ENCODE measurements around the gene DOCK10. TPM values are rescaled to one million over a fixed set of nuclear protein-coding genes. Genes with fewer than 3 reads are reported as not detected.

Gene DOCK10
- total RNA-seq, 1 experiment from 2014 or later: 28.9 TPM

- no peaks in the 10 kb centered on the region for H3K27me3 ChIP-seq (ENCODE audit: insufficient read depth, low read depth)
- DNase-seq: no peak
- ChIA-PET POLR2A (ENCODE audit: unreplicated experiment) (no interaction called here), CTCF (no interaction called here)
- H3K4me1 ChIP-seq (replicated peaks; ENCODE audit: insufficient read depth): no peaks in the 10 kb centered on the region
- H3K9me2 ChIP-seq (ENCODE audit: insufficient read depth): no peaks in the 10 kb centered on the region
- H3K79me2 ChIP-seq (ENCODE audit: low read depth): no peaks in the 10 kb centered on the region
- H3K4me3 ChIP-seq: no peak overlapping the region
- H3K4me2 ChIP-seq: no peak overlapping the region
- TF ChIP-seq CTCF (conservative IDR thresholded peaks at IDR 0.05) (no peak), EZH2 (IDR thresholded peaks at IDR 0.05; ENCODE audit: low read depth) (no peak)
- H3K36me3 ChIP-seq (ENCODE audit: low read depth): no peaks in the 10 kb centered on the region
- no peaks in the 10 kb centered on the region for H3K9me3 ChIP-seq (ENCODE audit: insufficient read depth, low read depth)
- H4K20me1 ChIP-seq (ENCODE audit: insufficient read depth): no peaks in the 10 kb centered on the region
- no peaks in the 10 kb centered on the region for H3F3A ChIP-seq (ENCODE audit: insufficient read depth, low read depth)
- BruUV-seq (replicated peaks): no TSS peak
- H2AFZ ChIP-seq: no peak overlapping the region
- intact Hi-C loops (cut with micrococcal nuclease; ENCODE audit: unreplicated experiment): loop anchor here (5.0 kb wide), 1 partner anchor 487 kb away; no protein-coding TSS in a partner anchor
- H3K27ac ChIP-seq: no peak overlapping the region
Observed at GRCh38 chr2:224774735-224775134, 267.5 kb downstream of the DOCK10 start.

GRCh38 chr2:224772494-224772893 is 269.8 kb downstream of the DOCK10 start:
- H2AFZ ChIP-seq: no peak overlapping the region
- H3K79me2 ChIP-seq (ENCODE audit: low read depth): no peaks in the 10 kb centered on the region
- H3K4me2 ChIP-seq: no peak overlapping the region
- ChIA-PET CTCF (no interaction called here), POLR2A (ENCODE audit: unreplicated experiment) (no interaction called here)
- no peak overlapping the region for H3K4me3 ChIP-seq
- H3K4me1 ChIP-seq (replicated peaks; ENCODE audit: insufficient read depth): no peaks in the 10 kb centered on the region
- BruUV-seq (replicated peaks): no TSS peak
- no peaks in the 10 kb centered on the region for H3K27me3 ChIP-seq (ENCODE audit: insufficient read depth, low read depth)
- no peaks in the 10 kb centered on the region for H3F3A ChIP-seq (ENCODE audit: insufficient read depth, low read depth)
- intact Hi-C loops (cut with micrococcal nuclease; ENCODE audit: unreplicated experiment): no loop called here
- no peaks in the 10 kb centered on the region for H4K20me1 ChIP-seq (ENCODE audit: insufficient read depth)
- DNase-seq: no peak
- no peaks in the 10 kb centered on the region for H3K9me3 ChIP-seq (ENCODE audit: insufficient read depth, low read depth)
- TF ChIP-seq CTCF (conservative IDR thresholded peaks at IDR 0.05): no peak
- no peak for TF ChIP-seq EZH2 (IDR thresholded peaks at IDR 0.05; ENCODE audit: low read depth)
- no peaks in the 10 kb centered on the region for H3K36me3 ChIP-seq (ENCODE audit: low read depth)
- no peaks in the 10 kb centered on the region for H3K9me2 ChIP-seq (ENCODE audit: insufficient read depth)
- no peak overlapping the region for H3K27ac ChIP-seq

- BruUV-seq (replicated peaks): no TSS peak
- no peaks in the 10 kb centered on the region for H3K9me2 ChIP-seq (ENCODE audit: insufficient read depth)
- no peaks in the 10 kb centered on the region for H3K4me1 ChIP-seq (replicated peaks; ENCODE audit: insufficient read depth)
- TF ChIP-seq EZH2 (IDR thresholded peaks at IDR 0.05; ENCODE audit: low read depth) (no peak), CTCF (conservative IDR thresholded peaks at IDR 0.05) (no peak)
- no peaks in the 10 kb centered on the region for H3F3A ChIP-seq (ENCODE audit: insufficient read depth, low read depth)
- H3K36me3 ChIP-seq (ENCODE audit: low read depth): no peaks in the 10 kb centered on the region
- no peaks in the 10 kb centered on the region for H3K79me2 ChIP-seq (ENCODE audit: low read depth)
- H4K20me1 ChIP-seq (ENCODE audit: insufficient read depth): no peaks in the 10 kb centered on the region
- H2AFZ ChIP-seq: no peak overlapping the region
- intact Hi-C loops (cut with micrococcal nuclease; ENCODE audit: unreplicated experiment): no loop called here
- POLR2A ChIA-PET (ENCODE audit: unreplicated experiment): no interaction called here
- no peak overlapping the region for H3K27ac ChIP-seq
- no peak for DNase-seq
- H3K4me2 ChIP-seq: no peak overlapping the region
- no peak overlapping the region for H3K4me3 ChIP-seq
- CTCF ChIA-PET: no interaction called here
- no peaks in the 10 kb centered on the region for H3K9me3 ChIP-seq (ENCODE audit: insufficient read depth, low read depth)
- H3K27me3 ChIP-seq (ENCODE audit: insufficient read depth, low read depth): no peaks in the 10 kb centered on the region
Observed at GRCh38 chr2:224769489-224769888, 272.8 kb downstream of the DOCK10 start.

All from PC-9 (cell line).